Ramos (cell line): ENCODE measurements around the gene CHRNB2.

Experiments used
- in situ Hi-C: fragments of 300-500 bp; cut with MboI; formaldehyde crosslinking; loops from one replicate; pipeline ENCODE4 v1.14.3; 2022; ENCODE audit warnings: low sequenced_read_pairs; ENCODE audit not compliant: unreplicated experiment

CHRNB2 gene

DNA sequence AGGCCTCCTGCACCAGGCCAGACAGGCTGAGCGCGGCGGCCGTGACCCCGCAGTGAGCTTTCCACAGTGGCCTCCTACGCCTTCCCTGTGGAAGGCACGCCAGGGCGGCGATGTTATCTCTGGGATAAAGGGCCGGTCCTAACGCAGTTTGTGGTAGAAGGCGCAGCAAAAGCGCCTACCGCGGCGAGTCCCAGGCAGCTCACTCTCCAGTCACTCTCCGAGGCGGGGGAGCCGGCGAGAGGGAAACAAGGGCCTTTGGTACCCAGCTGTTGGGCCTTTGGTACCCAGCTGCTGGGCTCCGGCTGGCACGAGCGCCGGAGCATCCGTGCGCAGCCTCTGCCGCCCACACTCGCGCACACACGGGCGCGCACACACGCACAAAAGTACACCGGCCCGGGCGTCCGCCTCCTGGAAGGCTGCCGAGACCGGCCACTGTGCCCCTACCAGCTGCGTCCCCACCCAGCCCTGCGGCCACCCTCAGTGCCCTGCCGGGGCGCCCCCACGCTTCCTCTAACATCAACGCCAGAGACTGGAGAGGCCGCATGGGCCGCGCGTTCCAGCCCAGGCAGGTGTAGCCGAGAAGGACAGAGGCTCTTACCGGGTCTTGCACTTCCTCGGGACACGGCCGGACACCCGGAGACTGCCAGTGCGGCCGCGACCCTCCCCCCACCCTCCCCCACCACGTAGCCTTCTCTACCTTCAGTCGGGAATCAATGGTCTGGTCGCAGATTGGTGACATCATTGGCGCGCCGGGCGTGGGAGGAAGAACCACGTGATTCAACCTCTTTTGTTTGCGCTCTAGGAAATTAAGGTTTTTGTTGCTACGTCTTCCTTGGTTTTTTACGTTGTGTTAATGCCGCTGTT, 59.9 kb downstream of the CHRNB2 start:
- in situ Hi-C loops: no loop called here

DNA sequence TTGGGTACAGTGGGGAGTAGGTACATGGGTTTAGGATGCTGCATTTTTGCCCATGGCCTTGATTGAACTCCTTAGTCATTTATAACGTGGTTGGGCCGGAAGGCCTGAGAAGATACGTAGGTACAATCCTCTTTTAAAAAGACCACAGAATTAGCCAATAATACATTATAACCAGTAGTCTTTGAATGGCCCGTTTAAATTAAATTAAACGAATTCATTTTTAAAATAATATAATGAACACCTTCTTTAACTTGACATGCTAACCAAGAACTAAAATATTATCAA, 60.5 kb downstream of the CHRNB2 start:
- in situ Hi-C loops: no loop called here

- in situ Hi-C loops: no loop called here
These were observed 61.6 kb downstream of the CHRNB2 start for GRCh38 chr1:154629061-154629674.
